H1 (cell line): ENCODE data around the gene DGKH. TPM values are rescaled to one million over a fixed set of nuclear protein-coding genes. Genes with fewer than 3 reads are reported as not detected.
A peak's percentile ranks its signal among the peaks of the same experiment; 100 is the strongest.

Source experiments
- CTCF ChIA-PET: fragments of 300-600 bp; sonication (Branson Sonifier 250); formaldehyde crosslinking; loops from one replicate; lab custom pipeline; 2021; ENCODE audit not compliant: partially characterized antibody; lab: Charles Lee
- POLR2A ChIA-PET: fragments of 300-600 bp; sonication (Branson Sonifier 250); formaldehyde crosslinking; loops from one replicate; lab custom pipeline; 2021; ENCODE audit warnings: inconsistent platforms; ENCODE audit not compliant: partially characterized antibody; lab: Charles Lee
- DNase-seq, 2 experiments: peaks; one replicate each; pipeline versions ENCODE4 v3.0.0 to v3.0.0-alpha.2; 2010 to 2022; ENCODE audit warnings: low spot score in 2 of 2, low read depth in 1 of 2, mixed read lengths in 1 of 2
- FAIRE-seq: peaks from 2 replicates; lab custom pipeline; 2011; peaks lifted over from hg19 to GRCh38; lab: Jason Lieb, UNC
- H2AFZ ChIP-seq: 2 replicates; pipeline ENCODE4 v1.8.1; 2012; ENCODE audit warnings: low read length, inconsistent platforms
- H2AK5ac ChIP-seq: 2 replicates; pipeline ENCODE4 v1.6.1; 2013; ENCODE audit warnings: low read depth, low read length
- H2BK120ac ChIP-seq: replicated peaks from 2 replicates; pipeline ENCODE3; 2013; ENCODE audit warnings: low read depth, low read length, inconsistent platforms
- H2BK12ac ChIP-seq: 2 replicates; pipeline ENCODE4 v1.6.1; 2013; ENCODE audit warnings: low read depth, low read length
- H2BK15ac ChIP-seq: 2 replicates; pipeline ENCODE4 v1.6.1; 2013; ENCODE audit warnings: low read length
- H2BK20ac ChIP-seq: 2 replicates; pipeline ENCODE4 v1.6.1; 2013; ENCODE audit warnings: low read length
- H2BK5ac ChIP-seq: 2 replicates; pipeline ENCODE4 v1.6.1; 2013; ENCODE audit warnings: low read depth, low read length
- H3K14ac ChIP-seq: 2 replicates; pipeline ENCODE4 v1.6.1; 2013; ENCODE audit warnings: inconsistent platforms; ENCODE audit not compliant: insufficient read length
- H3K18ac ChIP-seq: 2 replicates; pipeline ENCODE4 v1.6.1; 2013; ENCODE audit warnings: low read length; ENCODE audit errors: extremely low read depth
- H3K23ac ChIP-seq: 2 replicates; pipeline ENCODE4 v1.6.1; 2013; ENCODE audit warnings: inconsistent platforms; ENCODE audit not compliant: insufficient read length
- H3K23me2 ChIP-seq: 2 replicates; pipeline ENCODE4 v1.6.1; 2013; ENCODE audit warnings: low read depth, low read length
- H3K27ac ChIP-seq: 2 replicates; pipeline ENCODE4 v1.6.1; 2011; ENCODE audit warnings: low read depth, low read length, inconsistent platforms
- H3K27me3 ChIP-seq, 4 experiments: replicated peaks in 1 of 4; 1 replicate in 1 of 4; 2 replicates in 3 of 4; pipeline versions ENCODE4 v1.6.1 to v1.8.1; 2011 to 2013; ENCODE audit warnings: low read length in 3 of 4, mild to moderate bottlenecking in 3 of 4, inconsistent platforms in 2 of 4, mixed read lengths in 2 of 4, moderate library complexity in 1 of 4; ENCODE audit not compliant: control insufficient read depth in 3 of 4, insufficient read depth in 3 of 4; ENCODE audit errors: extremely low read depth in 1 of 4
- H3K36me3 ChIP-seq, 4 experiments: 2 replicates each; pipeline versions ENCODE4 v1.6.1 to v1.8.1; 2011 to 2013; ENCODE audit warnings: mild to moderate bottlenecking in 4 of 4, low read length in 3 of 4, moderate library complexity in 2 of 4, control low read depth in 1 of 4, inconsistent platforms in 1 of 4; ENCODE audit not compliant: insufficient read depth in 4 of 4, control insufficient read depth in 2 of 4
- H3K4ac ChIP-seq: replicated peaks from 2 replicates; pipeline ENCODE3; 2013; ENCODE audit warnings: low read length, low read depth, mixed read lengths, inconsistent platforms; ENCODE audit not compliant: insufficient read length
- H3K4me1 ChIP-seq, 4 experiments: replicated peaks in 1 of 4; 1 replicate in 1 of 4; 2 replicates in 3 of 4; pipeline versions ENCODE4 v1.6.1 to v1.8.1; 2011 to 2013; ENCODE audit warnings: low read length in 3 of 4, inconsistent platforms in 2 of 4, mixed read lengths in 1 of 4; ENCODE audit not compliant: insufficient read depth in 4 of 4, control insufficient read depth in 3 of 4
- H3K4me2 ChIP-seq, 2 experiments: 2 replicates each; pipeline versions ENCODE4 v1.6.1 to v1.8.1; 2011 to 2013; ENCODE audit warnings: low read depth in 2 of 2, low read length in 2 of 2, control low read depth in 1 of 2, inconsistent platforms in 1 of 2, mild to moderate bottlenecking in 1 of 2; ENCODE audit not compliant: insufficient read depth in 1 of 2
- H3K4me3 ChIP-seq, 4 experiments: fragments of 200-600, 300-600 bp in 1 of 4; sonication (generic), shearing (Covaris generic), sonication (Bioruptor Twin) in 1 of 4; 2 replicates each; pipeline versions ENCODE4 v1.5.1 to v1.8.1; 2011 to 2016; ENCODE audit warnings: low read length in 4 of 4, low read depth in 3 of 4, control low read depth in 2 of 4, inconsistent platforms in 2 of 4, mild to moderate bottlenecking in 2 of 4, mixed read lengths in 1 of 4, moderate library complexity in 1 of 4; ENCODE audit not compliant: insufficient read depth in 2 of 4; ENCODE audit errors: extremely low read depth in 1 of 4
- H3K56ac ChIP-seq: replicated peaks from 2 replicates; pipeline ENCODE3; 2013; ENCODE audit warnings: low read depth, mild to moderate bottlenecking, mixed read lengths, low read length, inconsistent platforms; ENCODE audit not compliant: insufficient read length
- H3K79me1 ChIP-seq: 2 replicates; pipeline ENCODE4 v1.6.1; 2013; ENCODE audit warnings: low read depth, low read length, control low read depth
- H3K79me2 ChIP-seq, 2 experiments: 2 replicates each; pipeline versions ENCODE4 v1.6.1 to v1.8.1; 2012 to 2013; ENCODE audit warnings: low read length in 2 of 2, mild to moderate bottlenecking in 2 of 2, inconsistent platforms in 1 of 2; ENCODE audit not compliant: insufficient read depth in 2 of 2, control insufficient read depth in 1 of 2
- H3K9ac ChIP-seq, 4 experiments: replicated peaks in 1 of 4; 1 replicate in 1 of 4; 2 replicates in 3 of 4; pipeline versions ENCODE4 v1.6.1 to v1.8.1; 2011 to 2013; ENCODE audit warnings: low read depth in 3 of 4, low read length in 3 of 4, control low read depth in 2 of 4, mild to moderate bottlenecking in 2 of 4, moderate library complexity in 2 of 4, inconsistent platforms in 1 of 4; ENCODE audit errors: extremely low read depth in 1 of 4
- H3K9me3 ChIP-seq, 2 experiments: 2 replicates each; pipeline versions ENCODE4 v1.6.1 to v1.8.1; 2012 to 2013; ENCODE audit warnings: mild to moderate bottlenecking in 2 of 2, moderate library complexity in 2 of 2, control low read depth in 1 of 2, inconsistent platforms in 1 of 2, low read depth in 1 of 2, low read length in 1 of 2, mixed read lengths in 1 of 2; ENCODE audit not compliant: insufficient read depth in 2 of 2
- H4K20me1 ChIP-seq, 2 experiments: replicated peaks in 1 of 2; 2 replicates each; pipeline versions ENCODE3 to v1.8.1; 2011 to 2013; ENCODE audit warnings: inconsistent platforms in 2 of 2, low read length in 2 of 2, mild to moderate bottlenecking in 1 of 2; ENCODE audit not compliant: insufficient read depth in 2 of 2, control insufficient read depth in 1 of 2
- H4K5ac ChIP-seq: 2 replicates; pipeline ENCODE4 v1.6.1; 2013; ENCODE audit warnings: low read length, low read depth, mixed read lengths, inconsistent platforms; ENCODE audit not compliant: insufficient read length
- H4K8ac ChIP-seq: 2 replicates; pipeline ENCODE4 v1.8.0; 2013; ENCODE audit warnings: mild to moderate bottlenecking, moderate library complexity, low read length, inconsistent platforms; ENCODE audit not compliant: insufficient read depth; ENCODE audit errors: extremely low read depth
- H4K91ac ChIP-seq: replicated peaks from 2 replicates; pipeline ENCODE3; 2013; ENCODE audit warnings: low read length, mixed read lengths, inconsistent platforms; ENCODE audit not compliant: insufficient read length
- E2F6 ChIP-seq: IDR thresholded peaks from 2 replicates; pipeline ENCODE4 v1.6.1; 2012; ENCODE audit warnings: inconsistent platforms
- HDAC2 ChIP-seq, 2 experiments: fragments of 300-600 bp in 1 of 2; sonication (generic) in 1 of 2; IDR thresholded peaks; 2 replicates each; pipeline ENCODE4 v1.6.1; 2011 to 2012; ENCODE audit warnings: low read depth in 2 of 2, low read length in 2 of 2, mild to moderate bottlenecking in 2 of 2, moderate library complexity in 2 of 2, borderline replicate concordance in 1 of 2, inconsistent platforms in 1 of 2
- KDM4A ChIP-seq: IDR thresholded peaks from one replicate; pipeline ENCODE4 v1.7.1; 2012; ENCODE audit warnings: low read depth, mild to moderate bottlenecking, moderate library complexity, low read length, inconsistent platforms; ENCODE audit not compliant: severe bottlenecking
- MAX ChIP-seq: IDR thresholded peaks from 2 replicates; pipeline ENCODE4 v1.6.1; 2012; ENCODE audit warnings: inconsistent platforms
- PHF8 ChIP-seq: fragments of 200-600 bp; sonication (generic); conservative IDR thresholded peaks from 2 replicates; pipeline ENCODE4 v1.7.1; 2012; ENCODE audit warnings: low read depth, mild to moderate bottlenecking, inconsistent platforms, low read length, moderate library complexity
- POLR2A ChIP-seq, 2 experiments: IDR thresholded peaks; 1 replicate in 1 of 2; 2 replicates in 1 of 2; pipeline ENCODE4 v1.6.1; 2011; ENCODE audit warnings: low read depth in 2 of 2, low read length in 2 of 2, mild to moderate bottlenecking in 2 of 2; ENCODE audit errors: control extremely low read depth in 1 of 2
- POLR2AphosphoS5 ChIP-seq: IDR thresholded peaks from 2 replicates; pipeline ENCODE4 v1.6.1; 2011; ENCODE audit warnings: low read depth, low read length
- RNF2 ChIP-seq: fragments of 200-900, 300-1000 bp; sonication (generic); IDR thresholded peaks from 2 replicates; pipeline ENCODE4 v1.7.1; 2016; ENCODE audit warnings: borderline replicate concordance, low read depth, mild to moderate bottlenecking, antibody characterized with exemption, low read length; ENCODE audit not compliant: poor library complexity, severe bottlenecking; ENCODE audit errors: missing control alignments
- SRF ChIP-seq: IDR thresholded peaks from 2 replicates; pipeline ENCODE4 v1.6.1; 2011; ENCODE audit warnings: mild to moderate bottlenecking, low read depth, low read length, moderate library complexity
- WGBS, 2 experiments: shearing (Covaris generic) in 1 of 2; methylation state at CpG; one replicate each; pipeline versions ENCODE4 v1.1.6 to v1.1.7; 2013 to 2015; ENCODE audit warnings: low lambda C conversion rate in 2 of 2, mixed read lengths in 2 of 2, inconsistent platforms in 1 of 2, low coverage in 1 of 2, missing lambda C conversion rate in 1 of 2; ENCODE audit not compliant: insufficient replicate concordance in 2 of 2, insufficient coverage in 1 of 2, insufficient read length in 1 of 2; ENCODE audit errors: extremely low coverage in 1 of 2, missing lambda C conversion rate in 1 of 2; 5-methylcytosine and 5-hydroxymethylcytosine counted together
- polyA plus RNA-seq, 7 experiments: library from polyadenylated mRNA; depleted of rRNA in 3 of 7; stranded (reverse) in 5 of 7; unstranded in 2 of 7; fragments of >200 nt in 5 of 7; fragments of 200-250 nt in 2 of 7; gene quantifications; 1 replicate in 5 of 7; 2 replicates in 1 of 7; 4 replicates in 1 of 7; pipeline versions ENCODE4 v1.2.1 to v1.2.3, GENCODE V29; 2011 to 2013; ENCODE audit warnings: missing spikeins in 2 of 7, mixed read lengths in 2 of 7
- total RNA-seq: library from RNA; stranded (reverse); fragmentation: NEBNext Ultra II Directional; extraction: Animal tissue kit (Norgen Biotek cat#: 25700); gene quantifications from 2 replicates; pipeline ENCODE4 v1.2.1, GENCODE V29; 2021

Gene DGKH
- total and polyA plus RNA-seq, 2 of the 8 experiments (the other 6 are each of a cell fraction or from before 2014, with no cell fraction given): 2.1 to 7.9 TPM

- POLR2A ChIA-PET: no interaction called here
- H3K56ac ChIP-seq: no peak overlapping the region
- TF ChIP-seq POLR2AphosphoS5 (peak; percentile 74; the same call in 1 of the 2 replicates), MAX (peak; percentile 77), SRF (no peak), KDM4A (peak; percentile 14), E2F6 (peak; percentile 95), PHF8 (0 out of 2 replicates have a peak, but pooled peaks have one; percentile 6), POLR2A (IDR thresholded peaks at IDR 0.05; ENCODE audit: control extremely low read depth in 1 of 2, low read depth in 2 of 2, low read length in 2 of 2) (peak in 1 of 2 experiments; percentile 27; a peak in 1 of 3 replicates), HDAC2 (IDR thresholded peaks at IDR 0.05; ENCODE audit: borderline replicate concordance in 1 of 2, low read depth in 2 of 2, low read length in 2 of 2) (peak in 1 of 2 experiments; percentile 62; a peak in 1 of 4 replicates), RNF2 (no peak)
- TF ChIP-seq, all 59 proteins: peak for 7
- H2AK5ac ChIP-seq: no peak overlapping the region
- H3K4me2 ChIP-seq: peak overlapping the region; percentile 88 to 98
- peak overlapping the region; percentile 97 for H3K18ac ChIP-seq
- 0 out of 2 replicates have a peak overlapping the region, but pooled peaks have one; percentile 48 for H2BK20ac ChIP-seq
- peaks cover 0 to 26% (median 10%) of the 10 kb centered on the region in 4 experiments; a peak in 5 of 7 replicates for H3K27me3 ChIP-seq
- H4K8ac ChIP-seq: peak overlapping the region; percentile 78
- H3K4me3 ChIP-seq: peak overlapping the region; percentile 49 to 99 (median 67)
- peak overlapping the region; percentile 64 for H2BK120ac ChIP-seq
- DNase-seq: no peak
- peak overlapping the region; percentile 94 for H3K4ac ChIP-seq
- H3K79me2 ChIP-seq: no peaks in the 10 kb centered on the region
- no peaks in the 10 kb centered on the region for H3K36me3 ChIP-seq
- H3K23ac ChIP-seq: peak overlapping the region; percentile 77
- H3K14ac ChIP-seq: peak overlapping the region; percentile 9
- peaks cover 0 to 4% (median 4%) of the 10 kb centered on the region in 4 experiments; a peak in 3 of 7 replicates for H3K4me1 ChIP-seq
- CTCF ChIA-PET: interaction anchor here (0.5 kb wide), 1 partner anchor 74 kb away, joined by 4 read pairs; no protein-coding TSS in a partner anchor
- H4K5ac ChIP-seq: peak overlapping the region; percentile 52
- H4K91ac ChIP-seq: peak overlapping the region; percentile 96
- peak; percentile 13 for FAIRE-seq
- peak overlapping the region; percentile 52; the same call in 1 of the 2 replicates for H2BK5ac ChIP-seq
- H3K9me3 ChIP-seq: no peaks in the 10 kb centered on the region
- no peak overlapping the region for H3K27ac ChIP-seq
- H3K9ac ChIP-seq: peak overlapping the region in 3 of 4 experiments; percentile 38 to 70 (median 66); a peak in 6 of 7 replicates
- H2AFZ ChIP-seq: peak overlapping the region; percentile 86
- 10% methylated on average over 11 of the region's 11 CpGs; no CpG with 5 or more reads in 1 of the 2 experiments for WGBS, 2 experiments
- 0 out of 2 replicates have a peak, but pooled peaks cover 3% of the 10 kb centered on the region for H3K79me1 ChIP-seq
- peak overlapping the region; percentile 98; the same call in 1 of the 2 replicates for H2BK15ac ChIP-seq
- H2BK12ac ChIP-seq: peak overlapping the region; percentile 80; the same call in 1 of the 2 replicates
- H4K20me1 ChIP-seq: peaks cover 1 to 6% of the 10 kb centered on the region in 2 experiments
- H3K23me2 ChIP-seq: peaks cover 15% of the 10 kb centered on the region
These were observed 986 bp downstream of the DGKH start for GRCh38 chr13:42049454-42049813.
